Anterior cingulate cortex (tissue), 58 donors: Measurements from ENCODE around the gene SP1.
"Not testable (repeated sequence)": the region's sequence is repeated elsewhere in the genome, so short reads cannot be mapped to it uniquely, and the experiment has no call there.

Experiments used
- DNase-seq, 58 donors: peaks; one replicate each; lab custom pipeline; 2025; lab: John Stamatoyannopoulos, UW

Gene SP1

DNA sequence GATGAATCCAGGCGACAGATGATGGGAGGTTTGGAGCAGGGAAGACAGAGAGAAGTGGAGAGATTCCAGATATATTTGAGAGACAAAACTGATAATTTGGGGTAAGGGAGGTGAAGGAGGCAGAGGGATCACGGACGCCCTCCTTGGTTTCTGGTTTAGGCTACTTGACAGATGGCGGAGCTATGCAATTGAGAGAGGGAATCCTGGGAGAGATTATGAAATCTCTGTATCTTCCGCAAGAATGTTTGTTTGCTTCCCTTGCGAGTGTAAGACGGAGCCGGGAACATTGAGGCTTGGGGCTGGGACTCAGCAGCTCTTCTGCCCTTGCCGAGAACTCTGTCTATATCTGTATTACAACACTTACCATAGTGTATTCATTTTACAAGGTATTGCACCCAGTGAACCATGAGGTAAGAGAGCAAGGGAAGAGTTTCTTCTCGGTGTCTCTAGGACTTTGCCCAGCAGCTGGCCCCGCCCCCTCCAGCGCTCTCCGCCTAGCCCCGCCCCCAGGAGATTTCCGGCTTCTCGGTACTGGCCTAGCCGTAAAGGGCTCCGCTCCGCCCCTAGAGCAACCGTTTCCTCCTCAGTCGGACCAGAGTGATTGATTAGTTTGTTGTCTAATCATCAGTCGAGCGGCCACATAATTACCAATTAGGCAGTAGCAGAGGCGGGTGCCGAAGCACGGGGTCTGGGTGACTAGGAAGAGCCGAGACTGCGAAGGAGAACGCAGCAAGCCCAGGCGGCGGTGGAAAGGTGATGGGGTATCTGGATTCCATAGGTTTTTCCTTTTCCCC is 61.3 kb downstream of the SP1 start, which contains the start of gene PRR13:
TSS of gene PRR13 (plus strand) at position 695 of the 794 bp plus-strand sequence. CDS start 981 bp downstream, outside the sequence.
- DNase-seq = peak; percentile 58 to 99 (median 96)

DNA sequence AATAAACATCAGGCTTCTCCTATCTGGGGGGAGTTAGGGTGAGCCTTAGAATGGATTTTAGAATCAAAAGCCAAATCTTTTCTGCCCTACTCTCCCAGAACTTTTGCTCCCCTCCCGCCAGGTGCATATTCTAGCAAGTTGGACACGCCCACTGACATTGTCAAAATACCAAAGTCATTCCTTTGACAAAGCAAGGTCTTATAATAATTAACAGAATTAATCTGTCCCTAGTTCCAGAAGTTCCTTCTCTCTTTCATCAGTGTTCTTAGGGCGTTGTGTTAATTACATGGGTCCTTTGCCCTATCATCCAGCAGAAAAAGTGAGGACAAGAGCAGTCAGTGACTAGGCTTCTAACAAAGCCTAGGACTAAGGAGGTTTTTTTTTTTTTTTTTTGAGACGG is 64.0 kb downstream of the SP1 start:
- DNase-seq = no peak

DNA sequence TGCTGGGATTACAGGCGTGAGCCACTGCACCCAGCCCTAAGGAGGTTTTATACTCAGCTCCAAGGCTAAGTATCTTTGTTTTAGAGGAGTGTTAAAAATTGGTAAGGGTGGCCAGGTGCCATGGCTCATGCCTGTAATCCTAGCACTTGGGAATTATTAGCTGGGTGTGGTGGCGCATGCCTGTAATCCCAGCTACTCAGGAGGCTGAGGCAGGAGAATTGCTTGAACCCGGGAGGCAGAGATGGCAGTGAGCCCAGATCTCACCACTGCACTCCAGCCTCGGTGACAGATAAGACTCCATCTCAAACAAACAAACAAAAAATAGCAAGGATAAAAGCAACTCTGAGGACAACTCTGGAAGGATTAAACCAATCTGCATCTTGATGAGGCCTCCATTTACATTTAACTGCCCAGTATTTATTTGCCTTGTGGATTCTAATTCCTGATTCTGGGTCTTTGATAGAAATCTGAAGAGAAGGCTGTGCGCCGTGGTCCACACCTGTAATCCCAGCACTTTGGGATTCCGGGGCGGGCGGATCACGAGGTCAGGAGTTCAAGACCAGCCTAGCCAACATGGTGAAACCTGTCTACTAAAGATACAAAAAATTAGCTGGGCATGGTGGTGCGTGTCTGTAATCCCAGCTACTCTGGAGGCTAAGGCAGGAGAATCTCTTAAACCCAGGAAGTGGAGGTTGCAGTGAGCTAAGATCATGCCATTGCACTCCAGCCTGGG is 64.8 kb downstream of the SP1 start:
- not testable (repeated sequence) for DNase-seq

DNA sequence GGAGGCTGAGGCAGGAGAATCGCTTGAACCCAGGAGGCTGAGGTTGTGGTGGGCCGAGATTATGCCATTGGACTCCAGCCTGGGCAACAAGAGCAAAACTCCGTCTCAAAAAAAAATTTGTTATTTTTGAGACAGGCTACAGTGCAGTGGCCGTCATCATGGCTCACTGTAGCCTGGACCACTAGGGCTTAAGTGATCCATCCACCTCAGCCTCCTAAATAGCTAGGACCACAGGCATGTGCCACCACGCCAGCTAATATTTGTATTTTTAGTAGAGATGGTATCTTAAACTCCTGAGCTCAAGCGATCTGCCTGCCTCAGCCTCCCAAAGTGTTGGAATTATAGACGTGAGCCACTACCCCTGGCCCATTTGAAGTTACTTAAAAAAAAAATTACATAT is 71.0 kb downstream of the SP1 start:
- DNase-seq = no peak

DNA sequence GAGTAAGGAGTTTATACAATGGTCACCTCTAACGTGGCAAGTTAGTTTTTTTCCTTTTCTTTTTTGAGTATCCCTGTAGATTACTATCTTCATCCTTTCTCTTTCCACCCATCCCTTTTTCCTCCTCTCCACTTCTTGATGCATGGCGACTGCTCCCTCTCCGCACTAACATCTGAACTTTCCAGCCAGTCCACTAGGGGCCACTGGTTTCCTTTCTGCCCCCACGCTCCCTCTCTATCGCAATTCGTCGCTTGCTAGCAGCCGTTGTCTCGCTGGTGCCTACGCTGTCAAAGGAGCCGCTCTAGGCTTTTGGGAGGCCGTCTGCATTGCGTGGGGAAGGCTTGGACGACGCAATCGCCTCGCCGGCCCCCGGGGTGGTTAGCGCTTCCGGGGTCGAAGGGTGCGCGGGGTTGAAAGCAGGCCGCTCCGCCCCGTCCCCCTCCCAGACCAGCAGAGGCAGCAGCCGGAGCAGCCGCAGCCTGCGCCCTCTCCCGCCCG is 71.7 kb downstream of the SP1 start, which contains the start of gene PCBP2:
TSS of gene PCBP2 (plus strand) at position 442 of the 498 bp plus-strand sequence. CDS start 2,699 bp downstream, outside the sequence.
- DNase-seq = peak; percentile 90 to 100 (median 99)

DNA sequence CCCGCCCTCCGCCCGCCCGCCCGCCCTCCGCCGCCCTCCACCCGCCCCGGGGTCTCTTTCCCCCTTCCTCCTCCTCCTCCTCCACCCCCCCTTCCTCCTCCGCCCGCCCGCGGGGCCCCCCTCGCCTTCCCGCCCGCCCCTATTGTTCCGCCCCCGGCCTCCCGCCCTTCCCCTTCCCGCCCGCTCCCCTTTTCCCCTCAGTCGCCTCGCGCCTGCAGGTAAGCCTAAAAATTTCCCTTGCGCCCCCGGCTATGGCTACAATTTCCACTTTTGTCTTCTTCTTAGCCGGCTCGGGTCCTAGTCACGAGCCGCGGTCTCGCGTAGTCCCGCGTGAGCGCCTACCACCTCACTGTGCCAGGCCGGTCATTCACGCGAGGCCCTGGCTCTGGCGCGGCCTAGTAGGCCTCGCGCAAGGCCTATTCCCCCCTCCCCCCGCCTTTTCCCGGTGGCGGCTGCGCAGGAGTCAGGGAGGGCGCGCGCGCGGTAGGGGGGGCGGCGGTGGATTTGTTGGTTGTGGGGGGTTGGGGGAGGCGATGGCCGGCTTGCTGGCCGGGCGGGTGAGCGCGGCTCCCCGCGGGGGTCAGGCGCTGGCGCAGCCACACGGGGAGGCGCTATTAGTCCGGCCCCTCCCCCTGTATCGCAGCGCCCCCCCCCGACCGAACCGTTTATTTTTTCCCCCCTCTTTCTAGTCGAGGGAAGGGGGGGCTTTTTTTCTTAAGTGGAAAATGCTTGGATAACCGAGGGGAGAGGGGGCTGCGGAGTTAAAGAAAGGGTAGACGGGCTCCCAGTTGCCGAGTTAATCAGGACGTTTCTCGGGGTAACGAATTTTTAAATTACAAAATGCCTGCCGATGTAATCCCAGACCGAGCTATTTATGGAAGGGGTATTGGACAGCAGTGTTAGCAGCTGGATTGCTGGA is 72.4 kb downstream of the SP1 start:
- peak in 57 of 58 donors; percentile 37 to 92 (median 81) for DNase-seq

DNA sequence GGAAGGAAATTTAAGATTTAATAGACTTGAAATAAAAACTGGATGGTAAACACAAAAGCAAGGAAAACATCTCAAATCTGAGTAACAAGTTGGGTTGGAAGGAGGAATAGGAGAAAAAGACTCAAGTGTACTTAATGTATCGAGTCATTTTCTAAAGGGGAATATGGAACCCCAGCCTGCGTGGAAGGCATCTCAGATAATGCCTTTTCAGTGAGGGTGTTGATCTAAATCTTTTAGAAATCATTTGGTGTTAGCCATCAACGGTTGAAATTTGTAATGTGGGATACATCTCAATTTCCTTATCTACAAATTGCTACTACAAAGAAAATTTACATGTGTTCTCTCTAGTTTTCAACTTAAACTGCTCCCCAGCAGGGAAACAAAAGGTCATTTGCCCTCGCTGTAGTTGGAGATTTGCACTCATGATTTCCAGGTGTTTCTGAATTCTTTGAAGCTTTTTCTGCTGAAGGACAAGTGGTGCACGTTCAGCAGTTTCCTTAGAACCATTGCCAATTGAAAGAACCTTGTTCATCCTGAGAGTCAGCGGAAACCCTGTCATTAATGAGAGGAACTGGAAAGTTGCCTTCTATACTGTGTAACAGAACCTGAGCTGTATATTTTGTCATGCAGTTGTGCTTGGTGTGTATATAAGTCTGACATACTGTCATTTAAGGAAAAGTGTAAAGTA is 74.1 kb downstream of the SP1 start:
- no peak for DNase-seq

DNA sequence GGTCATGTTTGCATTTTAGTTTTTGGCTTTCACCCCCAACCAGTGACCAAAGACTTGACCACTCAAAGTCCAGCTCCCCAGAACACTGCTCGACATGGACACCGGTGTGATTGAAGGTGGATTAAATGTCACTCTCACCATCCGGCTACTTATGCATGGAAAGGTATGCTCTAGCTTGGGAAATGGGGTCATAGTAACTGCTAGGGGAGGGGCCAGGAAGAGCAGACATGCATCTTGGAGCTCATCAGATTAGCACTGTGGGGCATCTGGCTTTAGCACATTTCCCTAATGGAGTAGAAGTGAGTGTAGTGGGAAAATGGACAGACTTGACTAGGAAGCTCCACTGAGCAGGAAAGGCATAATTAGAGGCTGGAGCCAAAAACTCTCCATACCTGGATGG is 74.7 kb downstream of the SP1 start:
- DNase-seq = no peak

DNA sequence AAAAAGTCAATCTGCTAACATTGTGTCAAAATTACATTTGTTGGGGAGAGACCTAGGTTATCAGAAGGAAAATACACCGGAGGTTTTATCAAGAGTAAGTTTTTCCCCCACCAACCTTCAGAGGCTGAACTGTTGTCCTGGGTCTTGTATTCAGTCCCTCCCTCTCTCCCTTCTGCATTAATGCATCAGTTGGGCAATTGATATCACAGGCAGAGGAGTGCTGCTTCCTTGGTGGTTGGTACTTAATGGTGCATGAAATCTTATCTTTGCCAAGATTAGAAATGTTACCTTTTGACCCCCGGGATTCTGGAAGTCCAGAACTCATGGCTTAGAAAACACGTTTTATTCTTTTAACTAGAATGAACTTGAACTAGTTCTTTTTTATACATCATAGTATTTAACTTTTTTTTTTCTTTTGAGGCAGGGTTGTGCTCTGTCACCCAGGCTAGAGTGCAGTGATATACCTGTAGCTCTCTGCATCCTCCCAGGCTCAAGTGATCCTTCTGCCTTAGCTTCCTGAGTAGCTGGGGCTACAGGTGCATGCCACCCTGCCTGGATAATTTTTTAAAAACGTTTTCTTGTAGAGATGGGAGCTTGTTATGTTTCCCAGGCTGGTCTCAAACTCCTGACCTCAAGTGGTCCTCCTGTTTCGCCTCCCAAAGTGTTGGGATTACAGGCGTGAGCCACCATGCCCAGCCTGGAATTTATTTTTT is 76.8 kb downstream of the SP1 start:
- no peak for DNase-seq

DNA sequence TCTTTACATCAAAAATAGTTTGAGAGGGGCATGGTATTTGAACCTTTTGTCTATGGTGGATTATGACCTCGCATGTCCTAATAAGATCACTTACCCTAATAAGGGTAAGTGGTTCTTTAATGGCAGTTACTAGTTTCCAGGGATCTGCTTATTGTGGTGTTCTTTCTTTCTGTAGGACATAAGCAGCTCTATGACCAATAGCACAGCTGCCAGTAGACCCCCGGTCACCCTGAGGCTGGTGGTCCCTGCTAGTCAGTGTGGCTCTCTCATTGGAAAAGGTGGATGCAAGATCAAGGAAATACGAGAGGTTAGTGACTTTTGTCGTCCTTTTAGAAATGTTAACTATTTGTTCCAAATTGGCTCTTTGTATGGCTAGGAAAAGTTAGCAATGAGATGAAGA is 79.1 kb downstream of the SP1 start:
- DNase-seq = no peak

DNA sequence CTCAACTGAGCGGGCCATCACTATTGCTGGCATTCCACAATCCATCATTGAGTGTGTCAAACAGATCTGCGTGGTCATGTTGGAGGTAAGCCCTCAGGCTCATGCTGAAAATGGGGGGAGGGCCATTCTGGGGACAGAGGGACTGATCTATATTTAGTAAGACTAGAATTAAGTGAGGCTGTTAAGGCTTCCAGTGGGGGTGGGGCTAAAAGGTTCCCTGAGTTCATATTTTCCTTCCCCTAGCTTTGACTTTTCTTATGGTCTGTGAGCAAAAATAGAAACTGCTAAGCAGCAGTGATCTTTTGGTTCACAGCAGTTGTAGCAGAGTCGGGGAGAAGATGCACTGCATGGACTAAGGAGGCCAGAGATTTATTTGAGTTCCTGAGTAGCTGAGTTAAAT is 81.1 kb downstream of the SP1 start:
- no peak for DNase-seq

DNA sequence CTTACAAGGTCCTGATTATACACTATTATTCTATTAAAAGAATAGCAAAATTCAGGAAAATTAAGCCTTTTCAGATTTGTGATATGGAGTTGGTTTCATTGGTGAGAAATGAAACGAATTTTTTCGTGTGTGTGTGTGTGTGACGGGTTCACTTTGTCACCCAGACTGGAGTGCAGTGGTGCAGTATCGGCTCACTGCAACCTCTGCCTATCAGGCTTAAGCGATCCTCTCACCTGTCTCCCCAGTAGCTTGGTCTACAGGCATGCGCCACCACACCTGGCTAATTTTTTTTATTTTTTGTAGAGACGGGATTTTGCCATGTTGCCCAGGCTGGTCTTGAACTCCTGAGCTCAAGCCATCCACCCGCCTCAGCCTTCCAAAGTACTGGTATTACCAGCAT is 81.6 kb downstream of the SP1 start:
- DNase-seq = no peak

DNA sequence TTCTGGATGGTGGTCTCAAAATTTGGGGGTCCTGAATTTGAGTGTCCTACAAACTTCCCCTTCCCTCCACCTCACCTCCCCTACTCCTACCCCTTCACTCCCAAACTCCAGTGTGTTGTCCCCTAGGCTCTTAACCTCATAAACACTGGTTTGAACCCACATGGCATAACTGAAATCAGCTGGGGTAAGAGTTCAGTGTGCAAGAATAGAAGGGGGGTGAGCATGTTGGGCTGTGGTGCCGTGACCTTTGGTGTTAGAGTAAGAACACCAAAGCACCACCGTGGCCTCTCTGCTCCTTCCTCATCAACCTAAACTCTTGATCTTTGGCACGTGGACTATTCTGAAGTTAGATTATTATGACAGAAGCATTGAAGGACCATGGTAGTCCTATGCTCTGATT is 83.0 kb downstream of the SP1 start:
- no peak for DNase-seq

DNA sequence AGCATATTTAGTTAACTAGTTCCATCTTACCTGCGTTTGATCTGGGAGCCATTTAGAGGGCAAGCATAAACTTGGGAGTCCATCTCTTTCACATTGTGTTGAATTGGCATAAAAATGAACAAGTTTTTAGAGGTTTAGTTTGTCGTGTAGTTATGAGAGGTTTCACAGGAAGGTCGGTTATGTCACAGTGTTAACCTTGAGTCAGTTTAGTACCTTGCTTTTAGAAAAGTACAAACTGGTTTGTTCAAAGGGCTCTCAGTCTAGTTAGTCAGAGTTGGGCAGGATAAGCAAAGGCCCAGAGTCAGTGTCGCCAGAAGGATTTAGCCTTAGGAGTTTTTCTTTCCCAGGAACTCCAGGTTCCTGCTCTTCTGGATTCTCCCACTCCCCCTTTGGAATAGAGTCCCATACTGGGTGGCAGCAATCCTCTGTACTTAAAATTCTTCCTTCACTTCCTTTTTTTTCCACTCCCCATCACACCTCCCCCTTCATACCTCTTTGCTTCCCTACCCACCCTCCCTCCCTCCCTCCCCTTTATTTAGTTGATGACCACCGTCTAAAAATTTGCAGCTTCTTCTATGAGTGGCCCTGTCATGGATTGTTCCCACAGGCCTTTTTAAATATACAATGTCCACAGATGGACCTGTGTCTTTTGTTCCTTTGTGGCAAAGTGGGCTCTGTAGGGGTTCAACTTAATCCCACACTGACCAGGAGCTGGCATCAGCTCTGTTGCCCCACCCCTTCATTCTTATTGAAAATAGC is 84.0 kb downstream of the SP1 start:
- DNase-seq = no peak

DNA sequence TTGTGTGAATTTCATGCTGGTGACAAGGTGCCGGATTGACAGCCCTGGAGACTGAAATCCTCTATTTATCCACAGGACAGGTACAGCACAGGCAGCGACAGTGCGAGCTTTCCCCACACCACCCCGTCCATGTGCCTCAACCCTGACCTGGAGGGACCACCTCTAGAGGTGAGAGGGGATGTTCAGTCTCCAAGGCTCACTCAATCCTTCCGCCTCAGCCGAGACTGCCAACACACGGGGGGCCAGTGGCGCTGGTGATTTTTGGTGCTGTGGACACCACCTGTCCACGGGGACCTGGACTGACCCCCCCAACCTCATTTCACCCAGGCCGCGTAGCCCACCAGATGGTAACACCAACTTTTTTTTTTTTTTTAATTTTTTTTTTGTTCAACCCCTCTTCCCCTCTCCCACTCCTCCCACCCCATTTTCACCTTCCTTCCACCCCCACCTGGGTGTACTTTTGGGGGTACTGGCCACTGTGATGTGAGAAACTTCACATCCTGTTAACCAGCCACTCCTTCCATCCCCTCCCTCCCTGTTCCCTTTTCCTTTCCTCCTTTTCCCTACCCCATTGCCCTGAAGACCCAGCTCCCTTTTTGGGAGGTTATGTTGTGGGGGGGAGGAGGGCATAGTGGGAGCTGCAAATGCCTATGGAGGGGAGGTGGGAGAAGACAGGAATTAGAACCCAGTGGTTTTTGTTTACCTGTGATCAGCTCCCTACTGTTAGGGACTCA is 84.9 kb downstream of the SP1 start:
- DNase-seq = no peak

DNA sequence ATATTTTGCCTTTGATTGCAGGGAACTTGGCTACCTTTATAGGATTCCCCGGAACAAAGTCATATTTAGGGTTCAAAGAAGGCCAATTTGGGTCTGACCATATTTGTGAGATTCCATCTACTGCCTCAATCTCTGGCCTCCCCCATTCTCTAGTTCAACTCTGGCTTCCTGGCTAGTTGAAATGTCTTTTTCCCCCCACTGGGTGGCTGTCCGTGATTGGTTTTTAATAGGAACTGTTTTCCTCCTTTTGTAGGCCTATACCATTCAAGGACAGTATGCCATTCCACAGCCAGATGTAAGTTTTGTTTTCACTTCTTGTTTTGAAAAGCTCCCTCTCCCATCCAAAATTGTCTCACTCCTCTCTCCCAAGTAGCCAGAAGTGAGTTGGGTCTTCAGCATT is 85.7 kb downstream of the SP1 start:
- no peak for DNase-seq
